NCI-H82 treated with DMSO at 0.1 percent for 48 hours (cell line): Measurements from ENCODE around the gene IPO11.

Source experiments
- DNase-seq: peaks from one replicate; lab custom pipeline; 2025; ENCODE audit not compliant: unreplicated experiment; lab: John Stamatoyannopoulos, UW

IPO11 gene

GRCh38 chr5:62568800-62569432 lies 156.4 kb downstream of the IPO11 start:
- DNase-seq = no peak

GRCh38 chr5:62569470-62569869 lies 156.9 kb downstream of the IPO11 start:
- DNase-seq = no peak

- peak; percentile 10 for DNase-seq
These were observed 160.5 kb downstream of the IPO11 start for GRCh38 chr5:62572918-62573514.

GRCh38 chr5:62574599-62574998 lies 162.0 kb downstream of the IPO11 start:
- no peak for DNase-seq

- DNase-seq = no peak
These were observed 162.5 kb downstream of the IPO11 start for GRCh38 chr5:62575066-62575465.

- no peak for DNase-seq
These were observed 162.9 kb downstream of the IPO11 start for GRCh38 chr5:62575489-62575888.

- no peak for DNase-seq
These were observed 164.1 kb downstream of the IPO11 start for GRCh38 chr5:62576570-62577170.

- no peak for DNase-seq
These were observed 164.9 kb downstream of the IPO11 start for GRCh38 chr5:62577488-62577887.

- DNase-seq = no peak
These were observed 166.0 kb downstream of the IPO11 start, which contains the start of gene LRRC70 for GRCh38 chr5:62578540-62578939. Gene LRRC70 (plus strand): TSS chr5:62578819. CDS start chr5:62579439, 620 bp downstream.

GRCh38 chr5:62579761-62580160 lies 167.2 kb downstream of the IPO11 start:
- no peak for DNase-seq

GRCh38 chr5:62581836-62582597 lies 169.5 kb downstream of the IPO11 start:
- DNase-seq = no peak

GRCh38 chr5:62584391-62584790 lies 171.8 kb downstream of the IPO11 start:
- DNase-seq = no peak

GRCh38 chr5:62585306-62585705 lies 172.7 kb downstream of the IPO11 start:
- no peak for DNase-seq

GRCh38 chr5:62585751-62586150 lies 173.2 kb downstream of the IPO11 start:
- no peak for DNase-seq

GRCh38 chr5:62587737-62588136 lies 175.2 kb downstream of the IPO11 start:
- no peak for DNase-seq

GRCh38 chr5:62588668-62589067 lies 176.1 kb downstream of the IPO11 start:
- no peak for DNase-seq

- DNase-seq = no peak
These were observed 176.9 kb downstream of the IPO11 start for GRCh38 chr5:62589504-62589903.

GRCh38 chr5:62590387-62590786 lies 177.8 kb downstream of the IPO11 start:
- DNase-seq = no peak

GRCh38 chr5:62592558-62592957 lies 180.0 kb downstream of the IPO11 start:
- no peak for DNase-seq

- no peak for DNase-seq
These were observed 180.8 kb downstream of the IPO11 start for GRCh38 chr5:62593331-62593730.

GRCh38 chr5:62594364-62594984 lies 181.9 kb downstream of the IPO11 start:
- DNase-seq = no peak
